ENCODE data around the gene STK11. TPM values are rescaled to one million over a fixed set of nuclear protein-coding genes. Genes with fewer than 3 reads are reported as not detected.

STK11 gene
- total RNA-seq, 1 donor from 2014 or later: 61.3 TPM

DNA sequence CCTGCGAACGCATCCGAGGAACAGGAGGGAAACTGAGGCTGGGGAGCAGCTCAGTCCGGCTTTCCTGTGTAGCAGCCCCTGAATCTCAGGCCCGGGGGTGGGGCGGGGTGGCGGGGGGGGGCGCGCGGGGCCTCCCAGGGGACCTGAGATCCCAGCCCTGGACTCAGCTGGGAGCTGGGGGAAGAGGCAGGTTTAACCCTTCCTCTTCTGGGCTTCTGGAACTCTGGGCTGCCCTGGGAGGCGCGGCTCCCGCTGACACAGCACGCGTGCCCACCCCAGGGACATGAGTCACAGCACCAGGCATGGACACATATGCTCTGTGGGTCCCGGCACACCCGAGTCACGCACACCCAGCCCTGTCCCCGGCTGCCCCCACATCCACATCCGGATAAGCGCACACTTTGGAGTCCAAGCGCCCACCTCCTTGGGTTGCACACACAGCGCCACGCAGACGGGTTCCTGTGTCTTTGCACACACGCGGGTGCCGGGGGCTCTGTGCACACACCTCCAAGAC is 60.1 kb downstream of the STK11 start:
- Mint-ChIP-seq H3K27ac (ENCODE audit: unreplicated experiment) (peak overlapping the region; percentile 94), H3K27me3 (ENCODE audit: unreplicated experiment) (no peaks in the 10 kb centered on the region), H3K4me3 (ENCODE audit: unreplicated experiment) (peak overlapping the region; percentile 42), H3K36me3 (ENCODE audit: unreplicated experiment) (peaks cover 5% of the 10 kb centered on the region), H3K9me3 (ENCODE audit: unreplicated experiment) (no peaks in the 10 kb centered on the region), H3K4me1 (ENCODE audit: unreplicated experiment) (peaks cover 77% of the 10 kb centered on the region)
- TF ChIP-seq CTCF (IDR thresholded peaks at IDR 0.05): no peak
- DNase-seq (ENCODE audit: extremely low spot score, unreplicated experiment): peak; percentile 93

DNA sequence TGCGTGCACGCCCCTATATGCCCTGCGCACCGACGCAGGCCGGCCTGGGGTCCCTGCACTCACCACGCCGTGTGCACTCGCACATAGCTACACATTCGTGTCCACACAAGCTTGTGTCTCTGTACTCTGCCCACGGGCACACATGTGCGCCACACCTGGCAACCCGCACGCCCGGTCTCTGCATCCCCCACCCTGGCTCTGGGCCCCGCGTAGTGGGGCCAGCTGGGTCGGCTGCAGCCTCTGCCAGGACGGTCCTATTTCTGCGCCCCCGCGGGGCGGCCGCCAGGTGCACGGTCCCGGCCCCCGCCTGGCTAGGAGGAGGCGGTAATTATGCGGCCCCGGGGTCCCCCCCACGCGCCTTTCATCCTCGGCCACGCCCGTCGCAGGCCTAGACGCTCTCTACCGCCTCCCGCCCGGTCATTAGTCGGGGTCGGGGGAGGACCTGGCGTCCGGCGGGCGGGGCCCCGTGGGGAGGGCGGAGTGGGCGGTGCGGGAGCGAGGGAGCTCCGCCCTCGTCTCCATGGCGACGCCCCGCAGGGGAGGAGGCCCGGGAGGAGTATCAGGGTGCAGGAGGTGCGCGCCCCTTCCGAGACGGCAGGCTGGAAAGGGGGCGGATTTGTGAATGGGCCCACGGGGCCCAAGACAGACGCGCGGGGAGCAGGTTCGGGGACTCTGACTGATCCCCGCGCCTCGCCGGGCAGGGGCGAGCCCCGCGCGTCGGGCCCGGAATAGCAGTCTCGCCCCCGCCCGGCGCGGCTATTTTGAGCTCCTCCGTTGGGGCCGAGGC is 60.7 kb downstream of the STK11 start:
- H3K4me1 Mint-ChIP-seq (ENCODE audit: unreplicated experiment): peaks cover 81% of the 10 kb centered on the region
- H3K27ac Mint-ChIP-seq (ENCODE audit: unreplicated experiment): peak overlapping the region; percentile 94
- peaks cover 9% of the 10 kb centered on the region for H3K36me3 Mint-ChIP-seq (ENCODE audit: unreplicated experiment)
- no peaks in the 10 kb centered on the region for H3K27me3 Mint-ChIP-seq (ENCODE audit: unreplicated experiment)
- no peak for TF ChIP-seq CTCF (IDR thresholded peaks at IDR 0.05)
- peak overlapping the region; percentile 51 for H3K4me3 Mint-ChIP-seq (ENCODE audit: unreplicated experiment)
- no peaks in the 10 kb centered on the region for H3K9me3 Mint-ChIP-seq (ENCODE audit: unreplicated experiment)
- peak; percentile 93 for DNase-seq (ENCODE audit: extremely low spot score, unreplicated experiment)

DNA sequence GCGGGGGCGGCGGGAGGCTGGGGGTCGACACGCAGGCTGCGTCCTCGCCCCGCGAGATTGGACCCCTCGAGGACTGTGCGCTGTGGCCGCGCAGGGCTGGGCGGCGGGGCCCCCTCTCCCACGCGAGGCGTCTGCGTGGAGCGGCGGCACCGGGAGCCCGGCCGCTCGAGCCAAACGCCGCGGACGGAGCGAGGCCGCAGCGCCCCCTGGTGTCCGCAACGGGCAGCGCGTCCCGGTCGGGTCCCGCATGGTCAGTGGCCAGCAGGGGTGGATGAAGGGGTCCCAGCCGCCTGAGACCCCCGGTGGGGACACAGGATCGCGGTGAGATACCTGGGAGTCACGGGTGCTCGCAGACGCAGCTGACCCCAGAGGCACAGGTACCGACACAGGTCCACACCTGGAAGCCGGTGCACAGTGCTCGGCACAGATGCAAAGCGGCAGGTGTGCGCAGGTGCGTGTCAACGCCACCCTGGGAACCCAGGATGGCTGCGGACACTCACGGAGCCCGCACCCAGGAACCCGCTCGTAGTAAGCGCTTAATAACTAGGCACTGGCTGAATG is 61.4 kb downstream of the STK11 start:
- H3K4me3 Mint-ChIP-seq (ENCODE audit: unreplicated experiment): peak overlapping the region; percentile 60

GRCh38 chr19:1267477-1268225 is 62.1 kb downstream of the STK11 start:
- no peaks in the 10 kb centered on the region for H3K27me3 Mint-ChIP-seq (ENCODE audit: unreplicated experiment)
- peak overlapping the region; percentile 60 for H3K4me3 Mint-ChIP-seq (ENCODE audit: unreplicated experiment)
- peaks cover 18% of the 10 kb centered on the region for H3K36me3 Mint-ChIP-seq (ENCODE audit: unreplicated experiment)
- H3K9me3 Mint-ChIP-seq (ENCODE audit: unreplicated experiment): no peaks in the 10 kb centered on the region
- no peak for DNase-seq (ENCODE audit: extremely low spot score, unreplicated experiment)
- no peak for TF ChIP-seq CTCF (IDR thresholded peaks at IDR 0.05)
- peaks cover 80% of the 10 kb centered on the region for H3K4me1 Mint-ChIP-seq (ENCODE audit: unreplicated experiment)
- no peak overlapping the region for H3K27ac Mint-ChIP-seq (ENCODE audit: unreplicated experiment)

More for the DNA sequence above, 61.4 kb downstream of the STK11 start:
- peak; percentile 95 for DNase-seq (ENCODE audit: extremely low spot score, unreplicated experiment)
- no peaks in the 10 kb centered on the region for H3K9me3 Mint-ChIP-seq (ENCODE audit: unreplicated experiment)
- TF ChIP-seq CTCF (IDR thresholded peaks at IDR 0.05): peak; percentile 99
- H3K4me1 Mint-ChIP-seq (ENCODE audit: unreplicated experiment): peaks cover 81% of the 10 kb centered on the region
- peaks cover 14% of the 10 kb centered on the region for H3K36me3 Mint-ChIP-seq (ENCODE audit: unreplicated experiment)
- no peaks in the 10 kb centered on the region for H3K27me3 Mint-ChIP-seq (ENCODE audit: unreplicated experiment)
- H3K27ac Mint-ChIP-seq (ENCODE audit: unreplicated experiment): no peak overlapping the region

All from osteocyte (in vitro differentiated cells).